Measurements from ENCODE around the gene SMARCA2.

DNA sequence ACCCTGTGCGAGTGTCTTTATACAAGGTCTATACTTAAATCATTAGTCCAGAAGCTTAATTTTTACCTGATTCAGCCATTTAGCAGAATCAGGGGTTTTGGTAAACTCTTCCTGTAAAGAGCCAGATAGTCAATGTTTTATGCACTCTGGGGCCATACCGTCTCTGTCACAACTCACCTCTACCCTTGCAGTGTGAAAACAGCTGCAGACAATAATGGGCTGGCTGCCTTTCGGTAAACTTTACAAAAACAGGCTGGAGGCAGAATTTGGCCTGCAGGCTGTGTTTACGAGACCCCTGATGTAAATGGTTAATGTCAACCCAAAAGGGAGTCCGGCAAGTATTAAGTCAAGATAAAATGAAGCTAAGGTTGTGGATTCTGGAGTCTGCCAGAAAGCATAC, 32.8 kb downstream of the SMARCA2 start:
- no peak for TF ChIP-seq ZNF274 (IDR thresholded peaks at IDR 0.05; ENCODE audit: low read depth, low read length)
- TF ChIP-seq SUZ12 (IDR thresholded peaks at IDR 0.05; ENCODE audit: extremely low read depth, insufficient read depth, insufficient read length): no peak
- TF ChIP-seq YY1 (IDR thresholded peaks at IDR 0.05; ENCODE audit: insufficient read depth, insufficient read length): no peak
